Mammary epithelial cell (primary cell): Measurements from ENCODE around the gene OR2A5.

Source experiments
- CTCF ChIP-seq, 2 donors: IDR thresholded peaks in 1 of 2; conservative IDR thresholded peaks in 1 of 2; 2 replicates each; pipeline ENCODE4 v1.5.1; 2011 to 2012; ENCODE audit warnings: inconsistent platforms in 2 of 2, low read length in 2 of 2, mild to moderate bottlenecking in 2 of 2, control low read depth in 1 of 2, low read depth in 1 of 2; ENCODE audit not compliant: insufficient read depth in 1 of 2; ENCODE audit errors: extremely low read depth in 1 of 2
- EZH2 ChIP-seq: IDR thresholded peaks from 2 replicates; pipeline ENCODE4 v1.6.1; 2012; ENCODE audit warnings: low read length, inconsistent platforms, borderline replicate concordance

DNA sequence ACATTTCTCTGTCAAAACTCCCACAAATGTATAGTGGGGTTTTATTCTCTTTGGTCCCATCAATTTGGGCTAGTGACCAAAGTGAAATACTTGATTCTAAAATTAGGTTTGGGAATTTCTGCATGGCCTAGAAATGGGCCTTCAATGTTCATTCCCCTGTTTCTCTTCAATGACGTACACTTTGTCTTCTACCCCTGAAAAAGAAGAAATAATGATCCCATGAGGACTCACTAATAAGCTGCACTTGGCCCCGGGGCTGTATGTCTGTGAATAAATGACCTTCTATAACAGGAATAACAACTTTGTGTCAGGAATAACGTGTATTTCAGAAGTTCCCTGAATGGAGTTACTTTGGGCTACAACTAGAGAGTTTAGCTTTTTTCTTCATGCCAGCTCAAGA lies 28.4 kb upstream of the OR2A5 start:
- TF ChIP-seq CTCF (conservative IDR thresholded peaks at IDR 0.05 in 1 of 2, IDR thresholded peaks at IDR 0.05 in 1 of 2; ENCODE audit: extremely low read depth in 1 of 2, insufficient read depth in 1 of 2, low read depth in 1 of 2, low read length in 2 of 2) (no peak), EZH2 (no peak)
